Caco-2 (cell line): ENCODE results near the gene SLC1A7. TPM values are rescaled to one million over a fixed set of nuclear protein-coding genes. Genes with fewer than 3 reads are reported as not detected.

Source experiments
- BruUV-seq: library from RNA; stranded (reverse); fragments of 400-500 nt; replicated peaks from 2 replicates; lab custom pipeline; 2021; lab: Mats Ljungman, UMichigan
- CTCF ChIA-PET: fragments of 300-600 bp; sonication (Branson Sonifier 250); formaldehyde crosslinking; loops from one replicate; lab custom pipeline; 2022; ENCODE audit warnings: antibody characterized with exemption; lab: Charles Lee
- POLR2A ChIA-PET: fragments of 300-600 bp; sonication (Branson Sonifier 250); formaldehyde crosslinking; loops from one replicate; lab custom pipeline; 2022; ENCODE audit warnings: antibody characterized with exemption; lab: Charles Lee
- DNase-seq, 2 experiments: peaks; one replicate each; pipeline versions ENCODE4 v3.0.0 to v3.0.0-alpha.2; 2020 to 2022
- H3K27me3 ChIP-seq: replicated peaks from 2 replicates; pipeline ENCODE4 v1.6.0; 2011; ENCODE audit warnings: low read length; ENCODE audit not compliant: control insufficient read depth, insufficient read depth
- H3K36me3 ChIP-seq: 2 replicates; pipeline ENCODE4 v1.5.1; 2011; ENCODE audit warnings: low read length; ENCODE audit not compliant: control insufficient read depth, insufficient read depth
- H3K4me1 ChIP-seq: fragments of 250-450 bp; sonication (Bioruptor Pico); 2 replicates; pipeline ENCODE4 v1.5.1; 2020; ENCODE audit warnings: mild to moderate bottlenecking
- H3K4me3 ChIP-seq: 2 replicates; pipeline ENCODE4 v1.5.1; 2011; ENCODE audit warnings: low read depth, mild to moderate bottlenecking, control low read depth, low read length
- H3K9me3 ChIP-seq: fragments of 250-450 bp; sonication (Bioruptor Pico); 2 replicates; pipeline ENCODE4 v1.5.1; 2020; ENCODE audit warnings: mild to moderate bottlenecking, moderate library complexity
- H3K27ac Mint-ChIP-seq: one replicate; pipeline ENCODE4 v1.8.0; 2022; ENCODE audit warnings: mixed read lengths; ENCODE audit not compliant: unreplicated experiment
- H3K27me3 Mint-ChIP-seq: one replicate; pipeline ENCODE4 v1.8.0; 2022; ENCODE audit warnings: mixed read lengths; ENCODE audit not compliant: insufficient read depth, unreplicated experiment
- H3K36me3 Mint-ChIP-seq: one replicate; pipeline ENCODE4 v1.8.0; 2022; ENCODE audit warnings: mild to moderate bottlenecking, mixed read lengths; ENCODE audit not compliant: insufficient read depth, unreplicated experiment
- H3K4me1 Mint-ChIP-seq: one replicate; pipeline ENCODE4 v1.8.0; 2022; ENCODE audit warnings: low read depth, mixed read lengths; ENCODE audit not compliant: unreplicated experiment
- H3K4me3 Mint-ChIP-seq: one replicate; pipeline ENCODE4 v1.8.0; 2022; ENCODE audit warnings: mild to moderate bottlenecking, moderate library complexity, mixed read lengths; ENCODE audit not compliant: unreplicated experiment
- H3K9me3 Mint-ChIP-seq: one replicate; pipeline ENCODE4 v1.8.0; 2022; ENCODE audit warnings: mixed read lengths; ENCODE audit not compliant: unreplicated experiment
- intact Hi-C: fragments of 100-400 bp; cut with micrococcal nuclease; formaldehyde crosslinking; loops from one replicate; pipeline ENCODE4 v1.10.0; 2022; ENCODE audit not compliant: unreplicated experiment
- total RNA-seq: library from RNA; stranded (reverse); gene quantifications from 2 replicates; pipeline ENCODE4 v1.2.3, GENCODE V29; 2022
- TF ChIP-seq, protein P1 (sequence below), 2 experiments: fragments of 200-600 bp in 1 of 2; IDR thresholded peaks; 1 replicate in 1 of 2; 2 replicates in 1 of 2; pipeline versions ENCODE4 v1.5.1 to v1.8.0; 2011 to 2022; ENCODE audit warnings: antibody characterized with exemption in 1 of 2, control low read depth in 1 of 2, inconsistent platforms in 1 of 2, low read depth in 1 of 2, low read length in 1 of 2, mild to moderate bottlenecking in 1 of 2, moderate library complexity in 1 of 2; ENCODE audit not compliant: insufficient read depth in 1 of 2, severe bottlenecking in 1 of 2, unreplicated experiment in 1 of 2

SLC1A7 gene
- total RNA-seq, 1 experiment from 2014 or later: not detected

GRCh38 chr1:53131590-53131938 is 10.9 kb downstream of the SLC1A7 start:
- CTCF ChIA-PET: no interaction called here

GRCh38 chr1:53130878-53131589 is 11.4 kb downstream of the SLC1A7 start:
- H3K27ac Mint-ChIP-seq: no peak overlapping the region
- H3K27me3 ChIP-seq: no peaks in the 10 kb centered on the region
- no peak overlapping the region for H3K4me3 Mint-ChIP-seq
- POLR2A ChIA-PET: no interaction called here
- no peaks in the 10 kb centered on the region for H3K9me3 ChIP-seq
- H3K36me3 Mint-ChIP-seq: no peaks in the 10 kb centered on the region
- H3K4me1 ChIP-seq: no peaks in the 10 kb centered on the region
- intact Hi-C loops: no loop called here
- H3K36me3 ChIP-seq: no peaks in the 10 kb centered on the region
- no TSS peak for BruUV-seq
- no peak for DNase-seq
- CTCF ChIA-PET: no interaction called here
- TF ChIP-seq, protein P1, sequence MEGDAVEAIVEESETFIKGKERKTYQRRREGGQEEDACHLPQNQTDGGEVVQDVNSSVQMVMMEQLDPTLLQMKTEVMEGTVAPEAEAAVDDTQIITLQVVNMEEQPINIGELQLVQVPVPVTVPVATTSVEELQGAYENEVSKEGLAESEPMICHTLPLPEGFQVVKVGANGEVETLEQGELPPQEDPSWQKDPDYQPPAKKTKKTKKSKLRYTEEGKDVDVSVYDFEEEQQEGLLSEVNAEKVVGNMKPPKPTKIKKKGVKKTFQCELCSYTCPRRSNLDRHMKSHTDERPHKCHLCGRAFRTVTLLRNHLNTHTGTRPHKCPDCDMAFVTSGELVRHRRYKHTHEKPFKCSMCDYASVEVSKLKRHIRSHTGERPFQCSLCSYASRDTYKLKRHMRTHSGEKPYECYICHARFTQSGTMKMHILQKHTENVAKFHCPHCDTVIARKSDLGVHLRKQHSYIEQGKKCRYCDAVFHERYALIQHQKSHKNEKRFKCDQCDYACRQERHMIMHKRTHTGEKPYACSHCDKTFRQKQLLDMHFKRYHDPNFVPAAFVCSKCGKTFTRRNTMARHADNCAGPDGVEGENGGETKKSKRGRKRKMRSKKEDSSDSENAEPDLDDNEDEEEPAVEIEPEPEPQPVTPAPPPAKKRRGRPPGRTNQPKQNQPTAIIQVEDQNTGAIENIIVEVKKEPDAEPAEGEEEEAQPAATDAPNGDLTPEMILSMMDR (IDR thresholded peaks at IDR 0.05; ENCODE audit: insufficient read depth in 1 of 2, low read depth in 1 of 2, low read length in 1 of 2, severe bottlenecking in 1 of 2, unreplicated experiment in 1 of 2): no peak
- H3K4me1 Mint-ChIP-seq: no peaks in the 10 kb centered on the region
- H3K9me3 Mint-ChIP-seq: no peaks in the 10 kb centered on the region
- H3K4me3 ChIP-seq: no peak overlapping the region
- no peaks in the 10 kb centered on the region for H3K27me3 Mint-ChIP-seq

More at GRCh38 chr1:53131590-53131938, 10.9 kb downstream of the SLC1A7 start:
- H3K4me1 Mint-ChIP-seq: no peaks in the 10 kb centered on the region
- intact Hi-C loops: no loop called here
- H3K4me3 Mint-ChIP-seq: no peak overlapping the region
- POLR2A ChIA-PET: no interaction called here
- TF ChIP-seq, protein P1 (IDR thresholded peaks at IDR 0.05; ENCODE audit: insufficient read depth in 1 of 2, low read depth in 1 of 2, low read length in 1 of 2, severe bottlenecking in 1 of 2, unreplicated experiment in 1 of 2): no peak
- Histone ChIP-seq H3K36me3 (no peaks in the 10 kb centered on the region), H3K27me3 (no peaks in the 10 kb centered on the region), H3K4me3 (no peak overlapping the region), H3K4me1 (no peaks in the 10 kb centered on the region), H3K9me3 (no peaks in the 10 kb centered on the region)
- H3K36me3 Mint-ChIP-seq: no peaks in the 10 kb centered on the region
- no peaks in the 10 kb centered on the region for H3K9me3 Mint-ChIP-seq
- BruUV-seq: no TSS peak
- no peak for DNase-seq
- no peaks in the 10 kb centered on the region for H3K27me3 Mint-ChIP-seq
- H3K27ac Mint-ChIP-seq: no peak overlapping the region

GRCh38 chr1:53130598-53130877 is 11.9 kb downstream of the SLC1A7 start:
- TF ChIP-seq, protein P1 (IDR thresholded peaks at IDR 0.05; ENCODE audit: insufficient read depth in 1 of 2, low read depth in 1 of 2, low read length in 1 of 2, severe bottlenecking in 1 of 2, unreplicated experiment in 1 of 2): no peak
- intact Hi-C loops: no loop called here
- Mint-ChIP-seq H3K4me3 (no peak overlapping the region), H3K27ac (no peak overlapping the region), H3K4me1 (no peaks in the 10 kb centered on the region), H3K36me3 (no peaks in the 10 kb centered on the region), H3K27me3 (no peaks in the 10 kb centered on the region), H3K9me3 (no peaks in the 10 kb centered on the region)
- Histone ChIP-seq H3K36me3 (no peaks in the 10 kb centered on the region), H3K4me1 (no peaks in the 10 kb centered on the region), H3K4me3 (no peak overlapping the region), H3K9me3 (no peaks in the 10 kb centered on the region), H3K27me3 (no peaks in the 10 kb centered on the region)
- CTCF ChIA-PET: no interaction called here
- BruUV-seq: no TSS peak
- DNase-seq: no peak
- POLR2A ChIA-PET: no interaction called here
